ENCODE measurements around the gene GRIA1. TPM values are rescaled to one million over a fixed set of nuclear protein-coding genes. Genes with fewer than 3 reads are reported as not detected.

The GRIA1 gene
- total and polyA plus RNA-seq, 2 of the 13 experiments (the other 11 are each of a cell fraction or from before 2014, with no cell fraction given): not detected

DNA sequence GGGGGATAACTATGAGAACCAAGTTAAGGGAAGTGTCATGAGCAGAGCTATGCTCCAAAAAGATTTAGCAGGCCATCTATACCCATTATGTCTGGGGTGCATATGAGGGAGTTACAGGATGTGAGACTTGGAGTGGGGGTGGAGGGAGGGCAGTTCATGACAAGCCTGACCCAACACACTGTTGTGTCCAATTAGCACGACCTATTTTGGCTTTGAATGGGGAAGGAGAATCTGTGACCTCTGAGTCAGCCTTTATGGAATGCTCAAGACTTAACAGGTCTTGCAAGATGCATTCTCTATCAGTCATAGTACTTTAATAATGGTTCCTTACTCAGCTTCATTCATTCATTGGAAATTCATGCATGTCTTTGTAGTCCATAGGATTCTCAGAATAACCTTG is 71.7 kb downstream of the GRIA1 start:
- ATAC-seq (no peak), FAIRE-seq (no peak), DNase-seq (ENCODE audit: low spot score) (no peak)
- BruUV-seq (replicated peaks): no TSS peak
- ChIA-PET POLR2A (no interaction called here), CTCF (ENCODE audit: low intra/inter-chr PET ratio, low total read pairs) (no interaction called here)
- Histone ChIP-seq H4K20me1 (ENCODE audit: insufficient read depth, low read length) (no peaks in the 10 kb centered on the region), H3K4me3 (replicated peaks in 1 of 3; ENCODE audit: insufficient read depth in 1 of 3, low read depth in 2 of 3, low read length in 3 of 3) (no peak overlapping the region), H3K9me3 (ENCODE audit: low read length) (no peaks in the 10 kb centered on the region), H3K36me3 (replicated peaks in 1 of 2; ENCODE audit: control insufficient read depth in 1 of 2, insufficient read depth in 2 of 2, low read length in 2 of 2) (no peaks in the 10 kb centered on the region), H2AFZ (ENCODE audit: low read length) (no peak overlapping the region), H3K4me2 (ENCODE audit: low read depth, low read length) (no peak overlapping the region), H3K27ac (ENCODE audit: extremely low read length, insufficient read depth, low read length) (no peak overlapping the region), H3K4me1 (ENCODE audit: insufficient read depth, low read length) (no peaks in the 10 kb centered on the region), H3K9ac (ENCODE audit: insufficient read depth, low read depth, low read length) (no peak overlapping the region), H3K27me3 (ENCODE audit: control insufficient read depth in 1 of 2, insufficient read depth in 2 of 2, low read length in 2 of 2) (no peaks in the 10 kb centered on the region), H3K79me2 (ENCODE audit: insufficient read depth, low read length) (no peaks in the 10 kb centered on the region)
- in situ Hi-C loops (cut with HindIII; ENCODE audit: extremely low pct_ligation_motif_present, low pct_unique_long_range_greater_than_20kb) (no loop called here), intact Hi-C loops (cut with micrococcal nuclease; ENCODE audit: unreplicated experiment) (no loop called here)
- WGBS (ENCODE audit: low lambda C conversion rate): 0% methylated on average over 1 of the region's 1 CpG
- TF ChIP-seq, protein P1, sequence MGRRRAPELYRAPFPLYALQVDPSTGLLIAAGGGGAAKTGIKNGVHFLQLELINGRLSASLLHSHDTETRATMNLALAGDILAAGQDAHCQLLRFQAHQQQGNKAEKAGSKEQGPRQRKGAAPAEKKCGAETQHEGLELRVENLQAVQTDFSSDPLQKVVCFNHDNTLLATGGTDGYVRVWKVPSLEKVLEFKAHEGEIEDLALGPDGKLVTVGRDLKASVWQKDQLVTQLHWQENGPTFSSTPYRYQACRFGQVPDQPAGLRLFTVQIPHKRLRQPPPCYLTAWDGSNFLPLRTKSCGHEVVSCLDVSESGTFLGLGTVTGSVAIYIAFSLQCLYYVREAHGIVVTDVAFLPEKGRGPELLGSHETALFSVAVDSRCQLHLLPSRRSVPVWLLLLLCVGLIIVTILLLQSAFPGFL (CRISPR knock-in tag; IDR thresholded peaks at IDR 0.05): no peak
- TF ChIP-seq, protein P2, sequence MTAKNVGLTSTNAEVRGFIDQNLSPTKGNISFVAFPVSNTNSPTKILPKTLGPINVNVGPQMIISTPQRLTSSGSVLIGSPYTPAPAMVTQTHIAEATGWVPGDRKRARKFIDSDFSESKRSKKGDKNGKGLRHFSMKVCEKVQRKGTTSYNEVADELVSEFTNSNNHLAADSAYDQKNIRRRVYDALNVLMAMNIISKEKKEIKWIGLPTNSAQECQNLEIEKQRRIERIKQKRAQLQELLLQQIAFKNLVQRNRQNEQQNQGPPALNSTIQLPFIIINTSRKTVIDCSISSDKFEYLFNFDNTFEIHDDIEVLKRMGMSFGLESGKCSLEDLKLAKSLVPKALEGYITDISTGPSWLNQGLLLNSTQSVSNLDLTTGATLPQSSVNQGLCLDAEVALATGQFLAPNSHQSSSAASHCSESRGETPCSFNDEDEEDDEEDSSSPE (CRISPR knock-in tag; IDR thresholded peaks at IDR 0.05): no peak
- TF ChIP-seq NFYC (CRISPR knock-in tag; IDR thresholded peaks at IDR 0.05) (no peak), PCBP1 (IDR thresholded peaks at IDR 0.05; ENCODE audit: borderline replicate concordance, low read depth, low read length) (no peak), JARID2 (CRISPR knock-in tag; IDR thresholded peaks at IDR 0.05; ENCODE audit: insufficient replicate concordance) (no peak), MAFG (CRISPR knock-in tag; IDR thresholded peaks at IDR 0.05) (no peak), BRD4 (CRISPR knock-in tag; IDR thresholded peaks at IDR 0.05) (no peak), AGO1 (IDR thresholded peaks at IDR 0.05; ENCODE audit: low read depth, low read length, poor library complexity, severe bottlenecking) (no peak), PAF1 (CRISPR knock-in tag; IDR thresholded peaks at IDR 0.05) (no peak), ZNF382 (CRISPR knock-in tag; IDR thresholded peaks at IDR 0.05; ENCODE audit: borderline replicate concordance) (no peak)
- TF ChIP-seq, protein P3, sequence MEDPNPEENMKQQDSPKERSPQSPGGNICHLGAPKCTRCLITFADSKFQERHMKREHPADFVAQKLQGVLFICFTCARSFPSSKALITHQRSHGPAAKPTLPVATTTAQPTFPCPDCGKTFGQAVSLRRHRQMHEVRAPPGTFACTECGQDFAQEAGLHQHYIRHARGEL (CRISPR knock-in tag; IDR thresholded peaks at IDR 0.05): no peak
- TF ChIP-seq, protein P4, sequence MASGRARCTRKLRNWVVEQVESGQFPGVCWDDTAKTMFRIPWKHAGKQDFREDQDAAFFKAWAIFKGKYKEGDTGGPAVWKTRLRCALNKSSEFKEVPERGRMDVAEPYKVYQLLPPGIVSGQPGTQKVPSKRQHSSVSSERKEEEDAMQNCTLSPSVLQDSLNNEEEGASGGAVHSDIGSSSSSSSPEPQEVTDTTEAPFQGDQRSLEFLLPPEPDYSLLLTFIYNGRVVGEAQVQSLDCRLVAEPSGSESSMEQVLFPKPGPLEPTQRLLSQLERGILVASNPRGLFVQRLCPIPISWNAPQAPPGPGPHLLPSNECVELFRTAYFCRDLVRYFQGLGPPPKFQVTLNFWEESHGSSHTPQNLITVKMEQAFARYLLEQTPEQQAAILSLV (CRISPR knock-in tag; IDR thresholded peaks at IDR 0.05; ENCODE audit: borderline replicate concordance): no peak
